ENCODE measurements around the gene ATG4A. TPM values are rescaled to one million over a fixed set of nuclear protein-coding genes. Genes with fewer than 3 reads are reported as not detected.

Gene ATG4A
- polyA plus RNA-seq, 3 donors = 6.6 to 16.8 (median 16.6) TPM

- Histone ChIP-seq H4K20me1 (ENCODE audit: insufficient read depth, low read length) (no peaks in the 10 kb centered on the region), H3K27ac (ENCODE audit: low read depth in 1 of 2, low read length in 2 of 2) (no peak overlapping the region), H3K27me3 (ENCODE audit: control insufficient read depth in 2 of 2, insufficient read depth in 2 of 2, low read length in 2 of 2) (peaks cover 0 to 3% of the 10 kb centered on the region in 2 donors), H2AFZ (ENCODE audit: insufficient read depth, low read depth, low read length, poor library complexity, severe bottlenecking) (no peak overlapping the region), H3K9ac (ENCODE audit: insufficient read depth, low read length, poor library complexity, severe bottlenecking) (no peak overlapping the region), H3K9me3 (replicated peaks in 1 of 2; ENCODE audit: control insufficient read depth in 1 of 2, insufficient read depth in 1 of 2, low read length in 2 of 2) (no peaks in the 10 kb centered on the region), H3K4me1 (ENCODE audit: control insufficient read depth in 1 of 2, insufficient read depth in 2 of 2, low read length in 2 of 2) (peaks cover 0 to 8% of the 10 kb centered on the region in 2 donors), H3K4me2 (replicated peaks; ENCODE audit: extremely low read depth, low read length, poor library complexity, severe bottlenecking) (no peak overlapping the region), H3K4me3 (replicated peaks in 1 of 3; ENCODE audit: low read depth in 2 of 3, low read length in 3 of 3) (no peak overlapping the region), H3K79me2 (ENCODE audit: insufficient read depth, low read length) (no peaks in the 10 kb centered on the region), H3K36me3 (replicated peaks in 1 of 2; ENCODE audit: control insufficient read depth in 1 of 2, insufficient read depth in 2 of 2, low read length in 2 of 2) (no peaks in the 10 kb centered on the region)
- Mint-ChIP-seq H3K4me3 (no peak overlapping the region), H3K27ac (peak overlapping the region in 1 of 7 donors; percentile 87), H3K4me1 (peaks cover 12% of the 10 kb centered on the region), H3K9me3 (no peaks in the 10 kb centered on the region), H3K36me3 (no peaks in the 10 kb centered on the region), H3K27me3 (ENCODE audit: low read depth in 3 of 3) (peaks cover 0 to 9% (median 2%) of the 10 kb centered on the region in 3 donors)
- TF ChIP-seq, protein P1, sequence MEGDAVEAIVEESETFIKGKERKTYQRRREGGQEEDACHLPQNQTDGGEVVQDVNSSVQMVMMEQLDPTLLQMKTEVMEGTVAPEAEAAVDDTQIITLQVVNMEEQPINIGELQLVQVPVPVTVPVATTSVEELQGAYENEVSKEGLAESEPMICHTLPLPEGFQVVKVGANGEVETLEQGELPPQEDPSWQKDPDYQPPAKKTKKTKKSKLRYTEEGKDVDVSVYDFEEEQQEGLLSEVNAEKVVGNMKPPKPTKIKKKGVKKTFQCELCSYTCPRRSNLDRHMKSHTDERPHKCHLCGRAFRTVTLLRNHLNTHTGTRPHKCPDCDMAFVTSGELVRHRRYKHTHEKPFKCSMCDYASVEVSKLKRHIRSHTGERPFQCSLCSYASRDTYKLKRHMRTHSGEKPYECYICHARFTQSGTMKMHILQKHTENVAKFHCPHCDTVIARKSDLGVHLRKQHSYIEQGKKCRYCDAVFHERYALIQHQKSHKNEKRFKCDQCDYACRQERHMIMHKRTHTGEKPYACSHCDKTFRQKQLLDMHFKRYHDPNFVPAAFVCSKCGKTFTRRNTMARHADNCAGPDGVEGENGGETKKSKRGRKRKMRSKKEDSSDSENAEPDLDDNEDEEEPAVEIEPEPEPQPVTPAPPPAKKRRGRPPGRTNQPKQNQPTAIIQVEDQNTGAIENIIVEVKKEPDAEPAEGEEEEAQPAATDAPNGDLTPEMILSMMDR (IDR thresholded peaks at IDR 0.05) = no peak
- no CpG with 5 or more reads among the region's 1 CpG for WGBS (ENCODE audit: insufficient coverage)
- intact Hi-C loops (cut with micrococcal nuclease) = no loop called here
- no peak for DNase-seq
These were observed 41.9 kb upstream of the ATG4A start for GRCh38 chrX:108049649-108050048.

GRCh38 chrX:108053218-108053617 lies 38.4 kb upstream of the ATG4A start:
- no peak overlapping the region for H3K4me3 Mint-ChIP-seq
- no peaks in the 10 kb centered on the region for H4K20me1 ChIP-seq (ENCODE audit: insufficient read depth, low read length)
- peaks cover 0 to 8% of the 10 kb centered on the region in 2 donors for H3K4me1 ChIP-seq (ENCODE audit: control insufficient read depth in 1 of 2, insufficient read depth in 2 of 2, low read length in 2 of 2)
- H3K9me3 ChIP-seq (replicated peaks in 1 of 2; ENCODE audit: control insufficient read depth in 1 of 2, insufficient read depth in 1 of 2, low read length in 2 of 2) = no peaks in the 10 kb centered on the region
- H2AFZ ChIP-seq (ENCODE audit: insufficient read depth, low read depth, low read length, poor library complexity, severe bottlenecking) = no peak overlapping the region
- H3K4me2 ChIP-seq (replicated peaks; ENCODE audit: extremely low read depth, low read length, poor library complexity, severe bottlenecking) = no peak overlapping the region
- no peaks in the 10 kb centered on the region for H3K79me2 ChIP-seq (ENCODE audit: insufficient read depth, low read length)
- H3K4me1 Mint-ChIP-seq = peaks cover 12% of the 10 kb centered on the region
- H3K9me3 Mint-ChIP-seq = no peaks in the 10 kb centered on the region
- H3K27ac Mint-ChIP-seq = no peak overlapping the region
- H3K9ac ChIP-seq (ENCODE audit: insufficient read depth, low read length, poor library complexity, severe bottlenecking) = no peak overlapping the region
- H3K27me3 Mint-ChIP-seq (ENCODE audit: low read depth in 3 of 3) = peaks cover 0 to 12% (median 2%) of the 10 kb centered on the region in 3 donors
- no peak overlapping the region for H3K4me3 ChIP-seq (replicated peaks in 1 of 3; ENCODE audit: low read depth in 2 of 3, low read length in 3 of 3)
- H3K27me3 ChIP-seq (ENCODE audit: control insufficient read depth in 2 of 2, insufficient read depth in 2 of 2, low read length in 2 of 2) = peaks cover 0 to 3% of the 10 kb centered on the region in 2 donors
- no peak for DNase-seq
- no peak overlapping the region for H3K27ac ChIP-seq (ENCODE audit: low read depth in 1 of 2, low read length in 2 of 2)
- no peaks in the 10 kb centered on the region for H3K36me3 ChIP-seq (replicated peaks in 1 of 2; ENCODE audit: control insufficient read depth in 1 of 2, insufficient read depth in 2 of 2, low read length in 2 of 2)
- intact Hi-C loops (cut with micrococcal nuclease) = no loop called here
- TF ChIP-seq, protein P1 (IDR thresholded peaks at IDR 0.05) = no peak
- no peaks in the 10 kb centered on the region for H3K36me3 Mint-ChIP-seq

Data from CD14-positive monocyte (primary cell).